GM12878 (cell line): Measurements from ENCODE around the gene TOPORS. TPM values are rescaled to one million over a fixed set of nuclear protein-coding genes. Genes with fewer than 3 reads are reported as not detected.

Source experiments
- CHD1 ChIP-seq: IDR thresholded peaks from 2 replicates; pipeline ENCODE4 v1.6.1; 2012; ENCODE audit warnings: low read depth, low read length, improper control_type of control experiment
- CHD4 ChIP-seq: fragments of 200-600 bp; sonication (generic); IDR thresholded peaks from 2 replicates; pipeline ENCODE4 v1.6.1; 2016; ENCODE audit warnings: mild to moderate bottlenecking
- EGR1 ChIP-seq, 2 experiments: IDR thresholded peaks; 1 replicate in 1 of 2; 2 replicates in 1 of 2; pipeline ENCODE4 v1.6.1; 2011 to 2012; ENCODE audit warnings: low read depth in 2 of 2, low read length in 2 of 2, borderline replicate concordance in 1 of 2, mild to moderate bottlenecking in 1 of 2, moderate library complexity in 1 of 2
- MYC ChIP-seq: IDR thresholded peaks from 2 replicates; pipeline ENCODE4 v1.6.1; 2011; ENCODE audit warnings: mild to moderate bottlenecking, low read length, moderate library complexity, inconsistent platforms; ENCODE audit not compliant: insufficient read depth, insufficient replicate concordance, insufficient read length, severe bottlenecking
- NFXL1 ChIP-seq: fragments of 450-650 bp; IDR thresholded peaks from 2 replicates; pipeline ENCODE4 v1.6.1; 2017; ENCODE audit warnings: antibody characterized with exemption, mild to moderate bottlenecking, borderline replicate concordance
- NR2C2 ChIP-seq: IDR thresholded peaks from 2 replicates; pipeline ENCODE4 v1.6.1; 2011; ENCODE audit warnings: borderline replicate concordance, low read depth; ENCODE audit not compliant: control insufficient read depth, insufficient read length
- NR2F1 ChIP-seq: fragments of 450-650 bp; conservative IDR thresholded peaks from 2 replicates; pipeline ENCODE4 v1.6.1; 2017; ENCODE audit warnings: mild to moderate bottlenecking
- RELB ChIP-seq: fragments of 450-650 bp; IDR thresholded peaks from 2 replicates; pipeline ENCODE4 v1.6.1; 2017; ENCODE audit warnings: low read depth, mild to moderate bottlenecking, moderate library complexity
- REST ChIP-seq: IDR thresholded peaks from 2 replicates; pipeline ENCODE4 v1.6.1; 2012; ENCODE audit warnings: mild to moderate bottlenecking, low read depth, low read length
- SKIL ChIP-seq: fragments of 450-650 bp; IDR thresholded peaks from 2 replicates; pipeline ENCODE4 v1.6.1; 2017; ENCODE audit warnings: mild to moderate bottlenecking, low read depth, inconsistent platforms; ENCODE audit not compliant: poor library complexity, severe bottlenecking
- TAF1 ChIP-seq: IDR thresholded peaks from 2 replicates; pipeline ENCODE4 v1.6.1; 2011; ENCODE audit warnings: mild to moderate bottlenecking, low read depth, low read length, borderline replicate concordance
- ZBTB40 ChIP-seq: fragments of 450-650 bp; IDR thresholded peaks from 2 replicates; pipeline ENCODE4 v1.6.1; 2016; ENCODE audit warnings: mild to moderate bottlenecking, moderate library complexity, borderline replicate concordance
- polyA plus RNA-seq, 11 experiments: library from polyadenylated mRNA; depleted of rRNA in 4 of 11; unstranded in 6 of 11; stranded (reverse) in 5 of 11; fragments of >200 nt; fragmentation: Nextera tagmentation in 4 of 11; fragmentation: Illumina TruSeq in 1 of 11; extraction: Ambion mirVana in 4 of 11; extraction: Trizol in 1 of 11; gene quantifications; 1 replicate in 1 of 11; 2 replicates in 10 of 11; pipeline versions ENCODE4 v1.2.1 to v1.2.3, GENCODE V29; 2011 to 2016; ENCODE audit warnings: inconsistent platforms in 2 of 11, missing spikeins in 2 of 11, low read depth in 1 of 11
- total RNA-seq, 4 experiments: library from RNA; depleted of rRNA in 3 of 4; stranded (reverse); fragments of >200 nt in 3 of 4; fragmentation: Illumina TruSeq in 1 of 4; extraction: Trizol in 1 of 4; gene quantifications; 2 replicates each; pipeline versions ENCODE4 v1.2.1 to v1.2.3, GENCODE V29; 2013 to 2021

Gene TOPORS
- total and polyA plus RNA-seq, 10 of the 15 experiments (the other 5 are each of a cell fraction or from before 2014, with no cell fraction given), result 6.0 to 27.8 (median 14.3) TPM

GRCh38 chr9:32551276-32552051 lies 922 bp downstream of the TOPORS start (continued):
- TF ChIP-seq ZBTB40, result peak; percentile 12; the same call in 1 of the 2 replicates
- TF ChIP-seq NFXL1, result no peak
- peak; percentile 22 for TF ChIP-seq SKIL
- TF ChIP-seq CHD1, result no peak
- no peak for TF ChIP-seq REST
- TF ChIP-seq TAF1, result no peak
- peak; percentile 35 for TF ChIP-seq MYC
- no peak for TF ChIP-seq RELB
- TF ChIP-seq NR2F1, result no peak
- no peak for TF ChIP-seq CHD4
- no peak for TF ChIP-seq EGR1 (IDR thresholded peaks at IDR 0.05; ENCODE audit: borderline replicate concordance in 1 of 2, low read depth in 2 of 2, low read length in 2 of 2)
- TF ChIP-seq NR2C2, result no peak
- TF ChIP-seq, all 136 proteins: peak for 9
